SK-N-SH treated with all-trans-retinoic acid at 6 μM for 48 hours (cell line): ENCODE results near the gene NCF2.

ENCODE experiments used
- ATAC-seq: fragments of 200-7000 bp; cut with Tn5 transposase; 3 replicates; pipeline ENCODE4 v1.9.1; 2020; ENCODE audit warnings: mild to moderate bottlenecking, moderate library complexity
- ARNTL ChIP-seq: fragments of 450-650 bp; formaldehyde crosslinking; IDR thresholded peaks from 2 replicates; pipeline ENCODE4 v1.5.0; 2020; ENCODE audit warnings: low read depth, mild to moderate bottlenecking, moderate library complexity, borderline replicate concordance
- BACH2 ChIP-seq: fragments of 250-450 bp; sonication (Bioruptor Pico); IDR thresholded peaks from 2 replicates; pipeline ENCODE4 v1.9.0; 2021; ENCODE audit warnings: mild to moderate bottlenecking, borderline replicate concordance
- CSDC2 ChIP-seq: fragments of 250-450 bp; sonication (Bioruptor Pico); IDR thresholded peaks from 2 replicates; pipeline ENCODE4 v1.5.0; 2020; ENCODE audit warnings: mild to moderate bottlenecking, moderate library complexity
- CSRNP3 ChIP-seq: fragments of 250-450 bp; sonication (Bioruptor Pico); IDR thresholded peaks from 2 replicates; pipeline ENCODE4 v1.5.1; 2021; ENCODE audit warnings: mild to moderate bottlenecking, moderate library complexity
- GLIS3 ChIP-seq: fragments of 250-450 bp; sonication (Bioruptor Pico); IDR thresholded peaks from 2 replicates; pipeline ENCODE4 v1.5.0; 2020; ENCODE audit warnings: mild to moderate bottlenecking, moderate library complexity
- ISL1 ChIP-seq: fragments of 250-450 bp; sonication (Bioruptor Pico); IDR thresholded peaks from 2 replicates; pipeline ENCODE4 v2.1.2; 2022; ENCODE audit warnings: mild to moderate bottlenecking, moderate library complexity
- OSR1 ChIP-seq: fragments of 250-450 bp; sonication (Bioruptor Pico); IDR thresholded peaks from 2 replicates; pipeline ENCODE4 v1.8.0; 2022; ENCODE audit warnings: moderate library complexity, mild to moderate bottlenecking, inconsistent platforms
- POU6F1 ChIP-seq: fragments of 250-450 bp; sonication (Bioruptor Pico); IDR thresholded peaks from 2 replicates; pipeline ENCODE4 v1.8.0; 2021; ENCODE audit warnings: low read depth, mild to moderate bottlenecking, moderate library complexity, borderline replicate concordance
- PPARA ChIP-seq: fragments of 250-450 bp; sonication (Bioruptor Pico); IDR thresholded peaks from 2 replicates; pipeline ENCODE4 v1.5.0; 2020; ENCODE audit warnings: mild to moderate bottlenecking, borderline replicate concordance
- RARB ChIP-seq: fragments of 250-450 bp; sonication (Bioruptor Pico); IDR thresholded peaks from 2 replicates; pipeline ENCODE4 v1.8.0; 2021; ENCODE audit warnings: mild to moderate bottlenecking, moderate library complexity
- TOX ChIP-seq: fragments of 250-450 bp; sonication (Bioruptor Pico); IDR thresholded peaks from 2 replicates; pipeline ENCODE4 v1.8.0; 2021; ENCODE audit warnings: mild to moderate bottlenecking, moderate library complexity, borderline replicate concordance
- ZFP30 ChIP-seq: fragments of 450-650 bp; formaldehyde crosslinking; IDR thresholded peaks from 2 replicates; pipeline ENCODE4 v1.5.0; 2022; ENCODE audit warnings: mild to moderate bottlenecking, moderate library complexity
- ZNF565 ChIP-seq: fragments of 450-650 bp; formaldehyde crosslinking; conservative IDR thresholded peaks from 2 replicates; pipeline ENCODE4 v1.5.0; 2020; ENCODE audit warnings: low read depth, mild to moderate bottlenecking, moderate library complexity
- ZNF70 ChIP-seq: fragments of 450-650 bp; formaldehyde crosslinking; IDR thresholded peaks from 2 replicates; pipeline ENCODE4 v1.5.0; 2020; ENCODE audit warnings: mild to moderate bottlenecking, moderate library complexity
- ZNF8 ChIP-seq: fragments of 450-650 bp; formaldehyde crosslinking; IDR thresholded peaks from 2 replicates; pipeline ENCODE4 v1.5.0; 2020; ENCODE audit warnings: mild to moderate bottlenecking, moderate library complexity
- TF ChIP-seq, protein P1 (sequence below): fragments of 250-450 bp; sonication (Bioruptor Pico); IDR thresholded peaks from 2 replicates; pipeline ENCODE4 v1.5.1; 2020; ENCODE audit warnings: low read depth, mild to moderate bottlenecking, moderate library complexity
- TF ChIP-seq, protein P2 (sequence below): fragments of 250-450 bp; sonication (Bioruptor Pico); IDR thresholded peaks from 2 replicates; pipeline ENCODE4 v1.8.0; 2020; ENCODE audit warnings: mild to moderate bottlenecking, moderate library complexity, borderline replicate concordance
- TF ChIP-seq, protein P3 (sequence below): fragments of 250-450 bp; sonication (Bioruptor Pico); IDR thresholded peaks from 2 replicates; pipeline ENCODE4 v1.5.0; 2020; ENCODE audit warnings: mild to moderate bottlenecking, moderate library complexity

Gene NCF2

DNA sequence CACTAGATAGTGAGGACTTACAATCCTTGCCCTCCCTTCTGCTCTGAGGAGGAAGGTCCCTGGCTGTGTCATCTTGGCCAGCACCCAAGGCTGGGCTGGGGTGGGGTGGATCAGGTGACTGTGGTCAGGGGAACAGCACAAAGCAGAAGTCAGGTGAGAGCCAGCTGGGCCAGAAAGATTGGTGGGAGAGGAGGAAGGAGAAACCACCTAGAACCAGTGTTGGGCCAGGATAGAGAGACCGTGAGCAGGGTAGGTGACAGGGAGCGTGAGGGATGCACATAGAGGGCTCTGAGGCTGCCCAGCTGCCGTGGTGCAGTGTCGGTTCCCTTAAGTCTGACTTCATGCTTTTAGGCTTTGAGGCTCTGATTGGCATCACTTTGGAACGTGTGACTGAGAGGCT is 22.7 kb downstream of the NCF2 start:
- ATAC-seq: peak; percentile 52
- TF ChIP-seq, protein P1, sequence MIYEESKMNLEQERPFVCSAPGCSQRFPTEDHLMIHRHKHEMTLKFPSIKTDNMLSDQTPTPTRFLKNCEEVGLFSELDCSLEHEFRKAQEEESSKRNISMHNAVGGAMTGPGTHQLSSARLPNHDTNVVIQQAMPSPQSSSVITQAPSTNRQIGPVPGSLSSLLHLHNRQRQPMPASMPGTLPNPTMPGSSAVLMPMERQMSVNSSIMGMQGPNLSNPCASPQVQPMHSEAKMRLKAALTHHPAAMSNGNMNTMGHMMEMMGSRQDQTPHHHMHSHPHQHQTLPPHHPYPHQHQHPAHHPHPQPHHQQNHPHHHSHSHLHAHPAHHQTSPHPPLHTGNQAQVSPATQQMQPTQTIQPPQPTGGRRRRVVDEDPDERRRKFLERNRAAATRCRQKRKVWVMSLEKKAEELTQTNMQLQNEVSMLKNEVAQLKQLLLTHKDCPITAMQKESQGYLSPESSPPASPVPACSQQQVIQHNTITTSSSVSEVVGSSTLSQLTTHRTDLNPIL: no peak
- TF ChIP-seq TOX (CRISPR knock-in tag) (no peak), ZNF565 (no peak), ZFP30 (CRISPR knock-in tag) (no peak), ARNTL (CRISPR knock-in tag) (no peak), PPARA (CRISPR knock-in tag) (no peak)

- TF ChIP-seq RARB (CRISPR knock-in tag) (no peak), BACH2 (no peak), ZFP30 (CRISPR knock-in tag) (no peak), CSRNP3 (CRISPR knock-in tag) (no peak)
- TF ChIP-seq, protein P1: no peak
- ATAC-seq: no peak
These were observed 24.2 kb downstream of the NCF2 start for GRCh38 chr1:183566026-183566425.

DNA sequence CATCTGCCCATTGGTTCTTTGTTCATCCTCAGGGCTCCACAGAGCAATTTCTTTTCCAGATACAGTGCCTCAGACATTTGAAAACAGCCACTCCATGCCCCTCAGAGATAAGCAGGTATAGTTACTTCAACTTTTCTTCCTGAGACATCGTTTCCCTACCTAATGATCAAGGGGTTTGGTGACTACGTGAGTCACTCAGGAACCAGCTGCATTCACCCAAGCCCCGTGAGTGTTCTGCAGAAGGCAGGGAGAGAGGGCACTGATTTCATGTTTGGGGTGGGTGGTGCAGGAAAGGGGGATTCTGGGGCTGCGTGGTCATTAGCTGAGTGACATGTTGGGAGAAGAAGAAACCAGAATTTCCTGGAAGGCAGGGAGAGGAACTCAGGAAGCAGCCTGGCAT is 25.0 kb downstream of the NCF2 start:
- TF ChIP-seq POU6F1 (CRISPR knock-in tag) (no peak), CSRNP3 (CRISPR knock-in tag) (no peak), ZNF8 (CRISPR knock-in tag) (no peak), GLIS3 (CRISPR knock-in tag) (no peak), ZFP30 (CRISPR knock-in tag) (no peak), ZNF70 (CRISPR knock-in tag) (no peak)
- TF ChIP-seq, protein P2, sequence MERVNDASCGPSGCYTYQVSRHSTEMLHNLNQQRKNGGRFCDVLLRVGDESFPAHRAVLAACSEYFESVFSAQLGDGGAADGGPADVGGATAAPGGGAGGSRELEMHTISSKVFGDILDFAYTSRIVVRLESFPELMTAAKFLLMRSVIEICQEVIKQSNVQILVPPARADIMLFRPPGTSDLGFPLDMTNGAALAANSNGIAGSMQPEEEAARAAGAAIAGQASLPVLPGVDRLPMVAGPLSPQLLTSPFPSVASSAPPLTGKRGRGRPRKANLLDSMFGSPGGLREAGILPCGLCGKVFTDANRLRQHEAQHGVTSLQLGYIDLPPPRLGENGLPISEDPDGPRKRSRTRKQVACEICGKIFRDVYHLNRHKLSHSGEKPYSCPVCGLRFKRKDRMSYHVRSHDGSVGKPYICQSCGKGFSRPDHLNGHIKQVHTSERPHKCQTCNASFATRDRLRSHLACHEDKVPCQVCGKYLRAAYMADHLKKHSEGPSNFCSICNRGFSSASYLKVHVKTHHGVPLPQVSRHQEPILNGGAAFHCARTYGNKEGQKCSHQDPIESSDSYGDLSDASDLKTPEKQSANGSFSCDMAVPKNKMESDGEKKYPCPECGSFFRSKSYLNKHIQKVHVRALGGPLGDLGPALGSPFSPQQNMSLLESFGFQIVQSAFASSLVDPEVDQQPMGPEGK: no peak
- TF ChIP-seq, protein P3, sequence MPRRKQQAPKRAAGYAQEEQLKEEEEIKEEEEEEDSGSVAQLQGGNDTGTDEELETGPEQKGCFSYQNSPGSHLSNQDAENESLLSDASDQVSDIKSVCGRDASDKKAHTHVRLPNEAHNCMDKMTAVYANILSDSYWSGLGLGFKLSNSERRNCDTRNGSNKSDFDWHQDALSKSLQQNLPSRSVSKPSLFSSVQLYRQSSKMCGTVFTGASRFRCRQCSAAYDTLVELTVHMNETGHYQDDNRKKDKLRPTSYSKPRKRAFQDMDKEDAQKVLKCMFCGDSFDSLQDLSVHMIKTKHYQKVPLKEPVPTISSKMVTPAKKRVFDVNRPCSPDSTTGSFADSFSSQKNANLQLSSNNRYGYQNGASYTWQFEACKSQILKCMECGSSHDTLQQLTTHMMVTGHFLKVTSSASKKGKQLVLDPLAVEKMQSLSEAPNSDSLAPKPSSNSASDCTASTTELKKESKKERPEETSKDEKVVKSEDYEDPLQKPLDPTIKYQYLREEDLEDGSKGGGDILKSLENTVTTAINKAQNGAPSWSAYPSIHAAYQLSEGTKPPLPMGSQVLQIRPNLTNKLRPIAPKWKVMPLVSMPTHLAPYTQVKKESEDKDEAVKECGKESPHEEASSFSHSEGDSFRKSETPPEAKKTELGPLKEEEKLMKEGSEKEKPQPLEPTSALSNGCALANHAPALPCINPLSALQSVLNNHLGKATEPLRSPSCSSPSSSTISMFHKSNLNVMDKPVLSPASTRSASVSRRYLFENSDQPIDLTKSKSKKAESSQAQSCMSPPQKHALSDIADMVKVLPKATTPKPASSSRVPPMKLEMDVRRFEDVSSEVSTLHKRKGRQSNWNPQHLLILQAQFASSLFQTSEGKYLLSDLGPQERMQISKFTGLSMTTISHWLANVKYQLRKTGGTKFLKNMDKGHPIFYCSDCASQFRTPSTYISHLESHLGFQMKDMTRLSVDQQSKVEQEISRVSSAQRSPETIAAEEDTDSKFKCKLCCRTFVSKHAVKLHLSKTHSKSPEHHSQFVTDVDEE (CRISPR knock-in tag): no peak
- ATAC-seq: no peak

DNA sequence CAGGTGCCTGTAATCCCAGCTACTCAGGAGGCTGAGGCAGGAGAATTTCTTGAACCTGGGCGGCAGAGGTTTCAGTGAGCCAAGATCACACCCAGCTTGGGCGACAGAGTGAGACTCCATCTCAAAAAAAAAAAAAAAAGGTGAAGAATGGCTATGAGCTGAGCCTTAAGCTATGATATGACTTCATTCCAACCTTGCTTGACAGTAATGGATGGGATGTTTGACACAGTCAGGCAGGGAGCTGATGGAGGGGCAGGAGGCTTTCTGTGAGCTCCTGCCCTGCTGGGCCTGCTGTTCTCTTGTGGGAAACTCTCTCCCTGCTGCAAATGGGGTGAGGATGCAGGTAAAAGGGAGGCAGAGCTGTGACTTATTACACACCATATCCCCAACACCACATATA is 27.6 kb downstream of the NCF2 start:
- ATAC-seq: no peak
- TF ChIP-seq CSDC2 (CRISPR knock-in tag) (no peak), ARNTL (CRISPR knock-in tag) (no peak), TOX (CRISPR knock-in tag) (no peak), ISL1 (CRISPR knock-in tag) (no peak), OSR1 (no peak)
- TF ChIP-seq, all 23 proteins: peak for 0
